Neuronal stem cell (in vitro differentiated cells): ENCODE measurements around the gene LTC4S.
A peak's percentile ranks its signal among the peaks of the same experiment; 100 is the strongest.

ENCODE experiments used
- DNase-seq: peaks from one replicate; pipeline ENCODE4 v3.0.0-alpha.2; 2013; ENCODE audit warnings: low spot score
- H2AFZ ChIP-seq: one replicate; pipeline ENCODE4 v1.6.1; 2013; ENCODE audit warnings: mild to moderate bottlenecking, low read length, inconsistent platforms
- H2AK5ac ChIP-seq: 2 replicates; pipeline ENCODE4 v1.6.1; 2013; ENCODE audit warnings: low read depth, mild to moderate bottlenecking, inconsistent platforms, low read length, moderate library complexity, mixed read lengths
- H2BK120ac ChIP-seq: 2 replicates; pipeline ENCODE4 v1.6.1; 2013; ENCODE audit warnings: low read depth, mild to moderate bottlenecking, inconsistent platforms, low read length, moderate library complexity, mixed read lengths
- H2BK12ac ChIP-seq: one replicate; pipeline ENCODE4 v1.6.1; 2013; ENCODE audit warnings: low read length, inconsistent platforms
- H2BK15ac ChIP-seq: 2 replicates; pipeline ENCODE4 v1.6.1; 2013; ENCODE audit warnings: mild to moderate bottlenecking, low read length, inconsistent platforms, mixed read lengths
- H2BK5ac ChIP-seq: one replicate; pipeline ENCODE4 v1.6.1; 2013; ENCODE audit warnings: inconsistent platforms, mild to moderate bottlenecking, low read length, moderate library complexity
- H3K14ac ChIP-seq: one replicate; pipeline ENCODE4 v1.6.1; 2013; ENCODE audit warnings: low read length, inconsistent platforms
- H3K18ac ChIP-seq: 2 replicates; pipeline ENCODE4 v1.6.1; 2013; ENCODE audit warnings: low read length, inconsistent platforms
- H3K23ac ChIP-seq: 2 replicates; pipeline ENCODE4 v1.6.1; 2013; ENCODE audit warnings: low read depth, mild to moderate bottlenecking, mixed read lengths, low read length, inconsistent platforms; ENCODE audit not compliant: poor library complexity
- H3K27ac ChIP-seq: replicated peaks from 3 replicates; pipeline ENCODE4 v1.5.1; 2013; ENCODE audit warnings: low read length, inconsistent platforms
- H3K27me3 ChIP-seq, 3 experiments: 2 replicates each; pipeline ENCODE4 v1.6.1; 2013; ENCODE audit warnings: low read length in 3 of 3, mild to moderate bottlenecking in 2 of 3, inconsistent platforms in 1 of 3, low read depth in 1 of 3, mixed read lengths in 1 of 3, moderate library complexity in 1 of 3; ENCODE audit not compliant: control insufficient read depth in 3 of 3, insufficient read depth in 3 of 3
- H3K36me3 ChIP-seq, 2 donors: replicated peaks in 1 of 2; 2 replicates each; pipeline ENCODE4 v1.6.1; 2013; ENCODE audit warnings: low read length in 2 of 2; ENCODE audit not compliant: control insufficient read depth in 2 of 2, insufficient read depth in 2 of 2
- H3K4ac ChIP-seq: 2 replicates; pipeline ENCODE4 v1.6.1; 2013; ENCODE audit warnings: inconsistent platforms, mild to moderate bottlenecking, low read length, moderate library complexity
- H3K4me1 ChIP-seq, 2 donors: 1 replicate in 1 of 2; 2 replicates in 1 of 2; pipeline ENCODE4 v1.6.1; 2013; ENCODE audit warnings: low read length in 2 of 2, low read depth in 1 of 2; ENCODE audit not compliant: control insufficient read depth in 2 of 2, insufficient read depth in 1 of 2
- H3K4me2 ChIP-seq: one replicate; pipeline ENCODE4 v1.6.1; 2013; ENCODE audit warnings: mild to moderate bottlenecking, low read length, inconsistent platforms; ENCODE audit not compliant: insufficient read depth, poor library complexity, severe bottlenecking
- H3K4me3 ChIP-seq, 2 donors: 2 replicates each; pipeline ENCODE4 v1.5.1; 2013; ENCODE audit warnings: low read length in 2 of 2, mild to moderate bottlenecking in 2 of 2, inconsistent platforms in 1 of 2, moderate library complexity in 1 of 2
- H3K79me1 ChIP-seq: one replicate; pipeline ENCODE4 v1.6.1; 2013; ENCODE audit warnings: low read depth, mild to moderate bottlenecking, inconsistent platforms, low read length, moderate library complexity
- H3K9ac ChIP-seq: one replicate; pipeline ENCODE4 v1.6.1; 2013; ENCODE audit warnings: mild to moderate bottlenecking, low read depth, low read length, inconsistent platforms; ENCODE audit not compliant: poor library complexity
- H3K9me3 ChIP-seq, 2 donors: replicated peaks in 1 of 2; 2 replicates each; pipeline versions ENCODE3 to v1.6.1; 2013; ENCODE audit warnings: low read length in 2 of 2, mild to moderate bottlenecking in 2 of 2, inconsistent platforms in 1 of 2, low read depth in 1 of 2, mixed read lengths in 1 of 2, moderate library complexity in 1 of 2; ENCODE audit not compliant: control insufficient read depth in 2 of 2, insufficient read depth in 1 of 2
- H4K8ac ChIP-seq: one replicate; pipeline ENCODE4 v1.6.1; 2013; ENCODE audit warnings: low read depth, mild to moderate bottlenecking, inconsistent platforms, low read length, moderate library complexity
- H4K91ac ChIP-seq: one replicate; pipeline ENCODE4 v1.6.1; 2013; ENCODE audit warnings: low read length, low read depth, mild to moderate bottlenecking, inconsistent platforms; ENCODE audit not compliant: poor library complexity
- WGBS, 2 donors: extraction: QIAGEN DNeasy Blood & Tissue Kit; methylation state at CpG; one replicate each; pipeline ENCODE4 v1.1.7; 2013; ENCODE audit warnings: missing lambda C conversion rate in 2 of 2, mixed read lengths in 1 of 2; ENCODE audit not compliant: insufficient read length in 2 of 2, insufficient replicate concordance in 1 of 2; ENCODE audit errors: extremely low coverage in 2 of 2; 5-methylcytosine and 5-hydroxymethylcytosine counted together

The LTC4S gene

GRCh38 chr5:179825655-179826182 lies 31.9 kb downstream of the LTC4S start:
- no peak overlapping the region for H2BK12ac ChIP-seq
- H3K9ac ChIP-seq, result no peak overlapping the region
- H3K27me3 ChIP-seq, result no peaks in the 10 kb centered on the region
- no peak overlapping the region for H2AFZ ChIP-seq
- H3K27ac ChIP-seq, result no peak overlapping the region
- peaks cover 4 to 15% of the 10 kb centered on the region in 2 donors for H3K9me3 ChIP-seq
- no peak overlapping the region for H3K23ac ChIP-seq
- H3K4me2 ChIP-seq, result no peak overlapping the region
- H3K79me1 ChIP-seq, result peaks cover 20% of the 10 kb centered on the region
- peaks cover 2 to 10% of the 10 kb centered on the region in 2 donors for H3K4me1 ChIP-seq
- DNase-seq, result no peak
- no peak overlapping the region for H2BK5ac ChIP-seq
- no peak overlapping the region for H4K8ac ChIP-seq
- H4K91ac ChIP-seq, result no peak overlapping the region
- H3K14ac ChIP-seq, result no peak overlapping the region
- no peak overlapping the region for H2AK5ac ChIP-seq
- peaks cover 38 to 83% of the 10 kb centered on the region in 2 donors for H3K36me3 ChIP-seq
- no peak overlapping the region for H3K18ac ChIP-seq
- no CpG with 5 or more reads among the region's 13 CpGs for WGBS, 2 donors
- H3K4ac ChIP-seq, result no peak overlapping the region
- no peak overlapping the region for H2BK120ac ChIP-seq
- no peak overlapping the region for H3K4me3 ChIP-seq
- no peak overlapping the region for H2BK15ac ChIP-seq

- H3K23ac ChIP-seq, result no peak overlapping the region
- no peak overlapping the region for H3K9ac ChIP-seq
- H2BK12ac ChIP-seq, result no peak overlapping the region
- no peak overlapping the region for H2BK15ac ChIP-seq
- no peak overlapping the region for H2BK5ac ChIP-seq
- H3K14ac ChIP-seq, result no peak overlapping the region
- H3K27me3 ChIP-seq, result no peaks in the 10 kb centered on the region
- DNase-seq, result no peak
- H3K79me1 ChIP-seq, result peaks cover 11% of the 10 kb centered on the region
- no peak overlapping the region for H2BK120ac ChIP-seq
- H3K27ac ChIP-seq, result no peak overlapping the region
- peaks cover 47 to 96% of the 10 kb centered on the region in 2 donors for H3K36me3 ChIP-seq
- peaks cover 0 to 3% of the 10 kb centered on the region in 2 donors for H3K4me1 ChIP-seq
- peaks cover 6 to 15% of the 10 kb centered on the region in 2 donors for H3K9me3 ChIP-seq
- no CpG with 5 or more reads among the region's 9 CpGs for WGBS, 2 donors
- H3K4me3 ChIP-seq, result no peak overlapping the region
- no peak overlapping the region for H3K4ac ChIP-seq
- H4K8ac ChIP-seq, result no peak overlapping the region
- H3K18ac ChIP-seq, result no peak overlapping the region
- H2AK5ac ChIP-seq, result no peak overlapping the region
- no peak overlapping the region for H2AFZ ChIP-seq
- H4K91ac ChIP-seq, result no peak overlapping the region
- no peak overlapping the region for H3K4me2 ChIP-seq
These were observed 33.9 kb downstream of the LTC4S start for GRCh38 chr5:179827680-179828079.

DNA sequence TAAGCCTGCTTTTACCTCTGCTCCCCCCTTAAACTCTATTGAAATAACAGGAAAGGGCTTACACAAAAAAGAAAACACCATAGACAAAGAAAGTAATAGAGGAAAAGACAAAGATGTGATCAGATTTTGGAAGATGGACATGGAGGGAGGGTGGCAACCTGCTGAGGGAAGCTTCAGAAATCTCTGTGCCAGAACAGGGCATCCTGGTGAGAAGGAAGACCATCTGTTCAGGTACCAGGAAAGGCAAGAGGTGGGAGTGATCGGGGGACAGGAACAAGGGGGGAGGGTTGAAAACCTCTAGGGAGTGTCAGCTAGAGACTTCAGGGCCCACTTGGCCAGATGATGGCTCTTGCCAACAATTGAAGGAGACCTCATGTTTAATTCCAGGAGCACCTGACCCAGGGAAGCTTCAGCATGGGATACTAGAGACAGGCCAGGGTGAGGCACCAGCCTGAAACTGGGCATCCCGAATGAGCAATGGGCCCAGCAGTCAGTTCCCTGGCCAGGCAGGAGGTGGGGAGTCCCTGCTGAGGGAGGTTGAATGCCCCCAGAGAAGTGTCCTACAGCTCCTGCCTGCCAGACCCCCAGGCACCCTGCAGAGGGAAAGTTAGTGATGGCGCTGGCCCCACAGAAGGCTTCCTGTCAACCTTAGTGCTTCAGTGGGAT lies 35.1 kb downstream of the LTC4S start:
- no peak overlapping the region for H2BK15ac ChIP-seq
- peak overlapping the region; percentile 26 for H3K23ac ChIP-seq
- H4K8ac ChIP-seq, result no peak overlapping the region
- WGBS, 2 donors, result no CpG with 5 or more reads among the region's 3 CpGs
- peaks cover 10 to 15% of the 10 kb centered on the region in 2 donors for H3K9me3 ChIP-seq
- H3K4ac ChIP-seq, result no peak overlapping the region
- no peak overlapping the region for H2BK5ac ChIP-seq
- H3K4me3 ChIP-seq, result no peak overlapping the region
- peak overlapping the region; percentile 7 for H3K9ac ChIP-seq
- H2AK5ac ChIP-seq, result no peak overlapping the region
- H3K18ac ChIP-seq, result no peak overlapping the region
- H2BK12ac ChIP-seq, result no peak overlapping the region
- H3K4me2 ChIP-seq, result no peak overlapping the region
- no peak overlapping the region for H2AFZ ChIP-seq
- peaks cover 10% of the 10 kb centered on the region for H3K79me1 ChIP-seq
- H4K91ac ChIP-seq, result no peak overlapping the region
- H2BK120ac ChIP-seq, result no peak overlapping the region
- peaks cover 53 to 96% of the 10 kb centered on the region in 2 donors for H3K36me3 ChIP-seq
- no peak overlapping the region for H3K27ac ChIP-seq
- H3K27me3 ChIP-seq, result no peaks in the 10 kb centered on the region
- no peak for DNase-seq
- H3K4me1 ChIP-seq, result no peaks in the 10 kb centered on the region
- no peak overlapping the region for H3K14ac ChIP-seq

- no peak overlapping the region for H3K14ac ChIP-seq
- no peak overlapping the region for H2BK12ac ChIP-seq
- no peak overlapping the region for H2BK15ac ChIP-seq
- no peak overlapping the region for H2BK120ac ChIP-seq
- no peak overlapping the region for H3K4ac ChIP-seq
- peak overlapping the region in 1 of 2 donors; percentile 34 for H3K4me3 ChIP-seq
- H3K9me3 ChIP-seq, result peaks cover 8 to 15% of the 10 kb centered on the region in 2 donors
- no peak overlapping the region for H2AFZ ChIP-seq
- no peaks in the 10 kb centered on the region for H3K27me3 ChIP-seq
- peaks cover 46 to 90% of the 10 kb centered on the region in 2 donors for H3K36me3 ChIP-seq
- no peak overlapping the region for H4K91ac ChIP-seq
- no peak overlapping the region for H3K18ac ChIP-seq
- H2AK5ac ChIP-seq, result no peak overlapping the region
- no peaks in the 10 kb centered on the region for H3K4me1 ChIP-seq
- H3K9ac ChIP-seq, result no peak overlapping the region
- no CpG with 5 or more reads among the region's 7 CpGs for WGBS, 2 donors
- H3K23ac ChIP-seq, result no peak overlapping the region
- no peak for DNase-seq
- no peak overlapping the region for H4K8ac ChIP-seq
- no peak overlapping the region for H3K4me2 ChIP-seq
- H3K79me1 ChIP-seq, result peaks cover 7% of the 10 kb centered on the region
- no peak overlapping the region for H2BK5ac ChIP-seq
- H3K27ac ChIP-seq, result no peak overlapping the region
These were observed 36.1 kb downstream of the LTC4S start for GRCh38 chr5:179829732-179830435.
